ENCODE measurements around the gene CACNA1D.

Gene CACNA1D

GRCh38 chr3:53739966-53740365, 245.6 kb downstream of the CACNA1D start:
- POLR2A ChIA-PET (ENCODE audit: low non-redundant PET), result no interaction called here
- CTCF ChIA-PET, result interaction anchor here (0.6 kb wide), 1 partner anchor 78 kb away, joined by 3 read pairs; no protein-coding TSS in a partner anchor

GRCh38 chr3:53740956-53741355, 246.5 kb downstream of the CACNA1D start:
- DNase-seq (ENCODE audit: low spot score), result no peak
- ChIA-PET POLR2A (ENCODE audit: low non-redundant PET) (no interaction called here), CTCF (no interaction called here)
- TF ChIP-seq CTCF (conservative IDR thresholded peaks at IDR 0.05; ENCODE audit: low read depth), result no peak
- H3K27ac ChIP-seq, result no peak overlapping the region

More at GRCh38 chr3:53739966-53740365, 245.6 kb downstream of the CACNA1D start:
- DNase-seq (ENCODE audit: low spot score), result no peak
- H3K27ac ChIP-seq, result no peak overlapping the region
- TF ChIP-seq CTCF (conservative IDR thresholded peaks at IDR 0.05; ENCODE audit: low read depth), result no peak

- CTCF ChIA-PET, result no interaction called here
- POLR2A ChIA-PET (ENCODE audit: low non-redundant PET), result no interaction called here
- TF ChIP-seq CTCF (conservative IDR thresholded peaks at IDR 0.05; ENCODE audit: low read depth), result no peak
- no peak overlapping the region for H3K27ac ChIP-seq
- no peak for DNase-seq (ENCODE audit: low spot score)
These were observed 249.9 kb downstream of the CACNA1D start for GRCh38 chr3:53744351-53744750.

- CTCF ChIA-PET, result interaction anchor here (0.8 kb wide), 1 partner anchor 85 kb away, joined by 3 read pairs; no protein-coding TSS in a partner anchor
- TF ChIP-seq CTCF (conservative IDR thresholded peaks at IDR 0.05; ENCODE audit: low read depth), result no peak
- POLR2A ChIA-PET (ENCODE audit: low non-redundant PET), result no interaction called here
- no peak for DNase-seq (ENCODE audit: low spot score)
- H3K27ac ChIP-seq, result no peak overlapping the region
These were observed 253.1 kb downstream of the CACNA1D start for GRCh38 chr3:53747559-53747958.

- H3K27ac ChIP-seq, result no peak overlapping the region
- DNase-seq (ENCODE audit: low spot score), result no peak
- POLR2A ChIA-PET (ENCODE audit: low non-redundant PET), result no interaction called here
- no peak for TF ChIP-seq CTCF (conservative IDR thresholded peaks at IDR 0.05; ENCODE audit: low read depth)
- CTCF ChIA-PET, result no interaction called here
These were observed 254.3 kb downstream of the CACNA1D start for GRCh38 chr3:53748512-53749271.

GRCh38 chr3:53749448-53749847, 255.0 kb downstream of the CACNA1D start:
- POLR2A ChIA-PET (ENCODE audit: low non-redundant PET), result no interaction called here

More at GRCh38 chr3:53749448-53749847, 255.0 kb downstream of the CACNA1D start:
- no peak for DNase-seq (ENCODE audit: low spot score)
- H3K27ac ChIP-seq, result no peak overlapping the region
- CTCF ChIA-PET, result no interaction called here
- no peak for TF ChIP-seq CTCF (conservative IDR thresholded peaks at IDR 0.05; ENCODE audit: low read depth)

Measured in RWPE1 (cell line).